Right kidney (tissue), 1 donor: ENCODE data around the gene PUM2.

ENCODE experiments used
- DNase-seq: peaks from one replicate; pipeline ENCODE4 v3.0.0-alpha.2; 2016

The PUM2 gene

GRCh38 chr2:20200697-20201555 lies 149.7 kb downstream of the PUM2 start:
- DNase-seq, result no peak

DNA sequence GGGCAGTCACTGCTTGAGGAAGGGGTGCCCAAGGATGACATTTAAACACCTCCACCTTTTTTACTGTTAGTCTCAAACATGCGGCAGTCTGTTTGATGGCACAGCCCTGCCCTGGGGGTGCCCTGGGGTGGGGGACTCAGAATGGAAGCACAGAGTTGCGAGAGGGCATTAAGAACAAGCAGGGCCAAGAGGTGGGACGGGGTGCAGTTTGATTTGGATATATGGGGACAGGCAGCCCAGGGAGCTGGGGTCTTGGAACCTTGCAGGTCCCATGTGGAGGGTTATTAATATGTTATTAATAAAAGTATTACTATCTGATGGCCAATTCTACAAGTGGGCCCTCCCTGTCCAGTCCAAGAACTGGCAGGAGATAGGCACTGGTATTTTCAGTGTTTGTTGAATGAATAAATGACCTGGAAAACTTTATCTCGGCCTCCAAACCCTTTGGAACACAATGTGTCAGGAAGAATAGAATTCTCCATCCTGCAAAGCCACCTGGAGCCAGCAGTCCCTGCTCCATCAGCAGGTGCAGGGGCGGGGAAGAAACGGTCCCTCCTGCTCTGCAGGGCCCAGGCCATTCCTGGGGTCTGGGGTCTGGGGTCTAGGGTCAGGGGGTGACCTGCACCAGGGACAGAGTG lies 150.9 kb downstream of the PUM2 start:
- no peak for DNase-seq

DNA sequence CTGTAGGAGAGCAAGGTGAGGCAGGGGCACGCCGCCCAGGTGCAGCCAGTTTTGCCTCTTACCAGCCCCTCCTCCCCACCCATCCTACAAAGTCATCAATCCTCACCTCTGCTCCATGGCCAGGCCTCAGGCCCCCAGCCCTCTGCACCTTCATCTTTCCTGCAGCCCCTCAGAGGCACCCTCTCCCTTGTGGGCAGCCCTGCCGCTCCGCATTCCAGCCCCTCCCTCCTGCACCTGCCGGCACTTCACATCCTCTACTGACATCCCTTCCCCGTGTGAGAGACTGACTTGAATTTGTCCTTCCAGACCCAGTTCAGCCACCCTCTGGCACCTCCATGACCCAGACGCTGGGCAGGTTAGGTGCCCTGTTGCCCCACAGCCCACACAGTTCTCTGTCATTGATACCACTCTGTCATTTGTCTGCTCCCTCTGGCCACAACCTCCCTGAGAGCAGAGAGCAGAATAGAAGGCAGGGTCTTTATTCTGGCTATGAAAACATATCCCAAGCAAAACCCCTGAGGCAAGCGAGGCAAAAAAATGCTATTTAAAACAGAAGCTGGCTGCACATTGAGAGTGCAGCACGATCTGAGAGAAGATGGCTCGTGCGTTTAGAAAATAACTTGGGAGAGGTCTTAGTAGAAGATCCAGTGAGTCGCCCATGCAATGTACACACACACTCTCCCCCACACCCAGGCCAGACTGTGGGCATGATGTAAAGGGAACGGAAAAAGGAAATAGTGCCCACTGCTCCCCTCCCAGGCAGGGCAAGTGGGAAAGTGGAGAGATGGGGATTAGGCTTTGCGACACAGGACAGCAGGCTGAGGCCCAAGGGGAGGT lies 151.6 kb downstream of the PUM2 start:
- DNase-seq, result no peak
